B cell (primary cell): Measurements from ENCODE around the gene BRIP1.

ENCODE experiments used
- EZH2 ChIP-seq: IDR thresholded peaks from 2 replicates; pipeline ENCODE4 v1.6.1; 2012; ENCODE audit warnings: borderline replicate concordance, low read depth, mild to moderate bottlenecking, moderate library complexity, low read length; ENCODE audit not compliant: insufficient read depth, poor library complexity, severe bottlenecking
- TF ChIP-seq, protein P1 (sequence below): fragments of 200-600 bp; IDR thresholded peaks from one replicate; pipeline ENCODE4 v1.8.0; 2022; ENCODE audit warnings: antibody characterized with exemption, mild to moderate bottlenecking

DNA sequence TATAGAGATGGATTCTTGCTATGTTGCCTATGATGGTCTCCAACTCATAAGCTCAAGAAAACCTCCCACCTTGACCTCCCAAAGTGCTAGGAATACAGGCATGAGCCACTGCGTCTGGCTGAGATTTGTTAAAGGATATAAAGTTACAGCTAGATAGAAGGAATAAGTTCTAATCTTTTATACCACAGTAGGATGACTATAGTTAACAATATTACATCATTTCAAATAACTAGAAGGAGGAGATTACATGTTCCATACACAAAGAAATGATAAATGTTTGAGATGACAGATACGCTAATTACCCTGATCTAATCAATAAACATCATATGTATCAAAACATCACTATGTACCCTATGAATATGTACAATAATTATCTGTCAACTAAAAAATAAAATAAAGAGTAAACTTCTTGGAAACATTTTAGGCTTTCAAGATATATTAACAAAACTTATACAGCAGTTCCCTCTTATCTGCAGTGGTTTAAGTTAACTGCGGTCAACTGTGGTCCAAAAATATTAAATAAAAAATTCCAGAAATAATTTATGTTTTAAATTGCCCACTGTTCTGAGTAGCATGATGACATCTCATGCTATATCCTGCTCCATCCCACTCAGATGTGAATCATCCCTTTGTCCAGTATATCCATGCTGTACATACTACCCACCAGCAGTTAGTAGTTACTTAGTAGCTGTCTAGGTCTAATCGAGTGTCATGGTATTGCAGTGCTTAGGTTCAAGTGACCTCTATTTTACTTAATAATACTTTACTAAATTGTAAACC lies 143.1 kb downstream of the BRIP1 start:
- TF ChIP-seq, protein P1, sequence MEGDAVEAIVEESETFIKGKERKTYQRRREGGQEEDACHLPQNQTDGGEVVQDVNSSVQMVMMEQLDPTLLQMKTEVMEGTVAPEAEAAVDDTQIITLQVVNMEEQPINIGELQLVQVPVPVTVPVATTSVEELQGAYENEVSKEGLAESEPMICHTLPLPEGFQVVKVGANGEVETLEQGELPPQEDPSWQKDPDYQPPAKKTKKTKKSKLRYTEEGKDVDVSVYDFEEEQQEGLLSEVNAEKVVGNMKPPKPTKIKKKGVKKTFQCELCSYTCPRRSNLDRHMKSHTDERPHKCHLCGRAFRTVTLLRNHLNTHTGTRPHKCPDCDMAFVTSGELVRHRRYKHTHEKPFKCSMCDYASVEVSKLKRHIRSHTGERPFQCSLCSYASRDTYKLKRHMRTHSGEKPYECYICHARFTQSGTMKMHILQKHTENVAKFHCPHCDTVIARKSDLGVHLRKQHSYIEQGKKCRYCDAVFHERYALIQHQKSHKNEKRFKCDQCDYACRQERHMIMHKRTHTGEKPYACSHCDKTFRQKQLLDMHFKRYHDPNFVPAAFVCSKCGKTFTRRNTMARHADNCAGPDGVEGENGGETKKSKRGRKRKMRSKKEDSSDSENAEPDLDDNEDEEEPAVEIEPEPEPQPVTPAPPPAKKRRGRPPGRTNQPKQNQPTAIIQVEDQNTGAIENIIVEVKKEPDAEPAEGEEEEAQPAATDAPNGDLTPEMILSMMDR = no peak
- TF ChIP-seq EZH2 = no peak
